Duodenal mucosa (tissue), 2 donors: ENCODE results near the gene CCT4.
A peak's percentile ranks its signal among the peaks of the same experiment; 100 is the strongest.
"Not testable (repeated sequence)": the region's sequence is repeated elsewhere in the genome, so short reads cannot be mapped to it uniquely, and the experiment has no call there.

Source experiments
- H3K27ac ChIP-seq: one replicate; pipeline ENCODE4 v1.7.0; 2013; ENCODE audit warnings: low read depth, low read length
- H3K27me3 ChIP-seq, 2 donors: one replicate each; pipeline ENCODE4 v1.7.0; 2013; ENCODE audit warnings: low read length in 2 of 2, control low read depth in 1 of 2; ENCODE audit not compliant: insufficient read depth in 2 of 2, control insufficient read depth in 1 of 2
- H3K36me3 ChIP-seq, 2 donors: one replicate each; pipeline ENCODE4 v1.7.0; 2013; ENCODE audit warnings: low read length in 2 of 2, control low read depth in 1 of 2; ENCODE audit not compliant: insufficient read depth in 2 of 2, control insufficient read depth in 1 of 2
- H3K4me1 ChIP-seq, 2 donors: one replicate each; pipeline ENCODE4 v1.7.0; 2013; ENCODE audit warnings: low read length in 2 of 2, control low read depth in 1 of 2; ENCODE audit not compliant: insufficient read depth in 2 of 2, control insufficient read depth in 1 of 2
- H3K4me3 ChIP-seq, 2 donors: one replicate each; pipeline ENCODE4 v1.7.0; 2013; ENCODE audit warnings: low read length in 2 of 2, low read depth in 1 of 2
- H3K9ac ChIP-seq, 2 donors: one replicate each; pipeline ENCODE4 v1.7.0; 2013; ENCODE audit warnings: low read length in 2 of 2, low read depth in 1 of 2
- H3K9me3 ChIP-seq, 2 donors: one replicate each; pipeline ENCODE4 v1.7.0; 2013; ENCODE audit warnings: low read length in 2 of 2, control low read depth in 1 of 2; ENCODE audit not compliant: control insufficient read depth in 1 of 2

CCT4 gene, protein sequence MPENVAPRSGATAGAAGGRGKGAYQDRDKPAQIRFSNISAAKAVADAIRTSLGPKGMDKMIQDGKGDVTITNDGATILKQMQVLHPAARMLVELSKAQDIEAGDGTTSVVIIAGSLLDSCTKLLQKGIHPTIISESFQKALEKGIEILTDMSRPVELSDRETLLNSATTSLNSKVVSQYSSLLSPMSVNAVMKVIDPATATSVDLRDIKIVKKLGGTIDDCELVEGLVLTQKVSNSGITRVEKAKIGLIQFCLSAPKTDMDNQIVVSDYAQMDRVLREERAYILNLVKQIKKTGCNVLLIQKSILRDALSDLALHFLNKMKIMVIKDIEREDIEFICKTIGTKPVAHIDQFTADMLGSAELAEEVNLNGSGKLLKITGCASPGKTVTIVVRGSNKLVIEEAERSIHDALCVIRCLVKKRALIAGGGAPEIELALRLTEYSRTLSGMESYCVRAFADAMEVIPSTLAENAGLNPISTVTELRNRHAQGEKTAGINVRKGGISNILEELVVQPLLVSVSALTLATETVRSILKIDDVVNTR

GRCh38 chr2:61888267-61889055 lies at the start of gene CCT4:
CCT4 (minus strand) TSS chr2:61888656; CDS start chr2:61888507, 149 bp downstream.
- Histone ChIP-seq H3K4me1 (peaks cover 8 to 18% of the 10 kb centered on the region in 2 donors), H3K4me3 (peak within 1 kb of the TSS; percentile 98 to 99), H3K36me3 (peaks cover 7 to 13% of the 10 kb centered on the region in 2 donors), H3K9me3 (no peaks in the 10 kb centered on the region), H3K27ac (peak within 1 kb of the TSS; percentile 98), H3K9ac (peak within 1 kb of the TSS; percentile 97 to 99), H3K27me3 (no peaks in the 10 kb centered on the region)

- no peaks in the 10 kb centered on the region for H3K27me3 ChIP-seq
- no peak overlapping the region for H3K27ac ChIP-seq
These were observed 49.4 kb upstream of the CCT4 start for GRCh38 chr2:61937886-61938285.

GRCh38 chr2:61937098-61937497 lies 48.6 kb upstream of the CCT4 start:
- Histone ChIP-seq H3K36me3 (no peaks in the 10 kb centered on the region), H3K27ac (no peak overlapping the region), H3K9ac (no peak overlapping the region), H3K27me3 (no peaks in the 10 kb centered on the region), H3K4me1 (no peaks in the 10 kb centered on the region), H3K9me3 (no peaks in the 10 kb centered on the region), H3K4me3 (no peak overlapping the region)

More at GRCh38 chr2:61937886-61938285, 49.4 kb upstream of the CCT4 start:
- no peak overlapping the region for H3K4me3 ChIP-seq
- H3K36me3 ChIP-seq: no peaks in the 10 kb centered on the region
- no peaks in the 10 kb centered on the region for H3K4me1 ChIP-seq
- H3K9me3 ChIP-seq: no peaks in the 10 kb centered on the region
- H3K9ac ChIP-seq: no peak overlapping the region

- no peaks in the 10 kb centered on the region for H3K9me3 ChIP-seq
- no peak overlapping the region for H3K27ac ChIP-seq
- H3K36me3 ChIP-seq: no peaks in the 10 kb centered on the region
- no peaks in the 10 kb centered on the region for H3K27me3 ChIP-seq
- no peaks in the 10 kb centered on the region for H3K4me1 ChIP-seq
- H3K4me3 ChIP-seq: peak overlapping the region in 1 of 2 donors; percentile 3
- no peak overlapping the region for H3K9ac ChIP-seq
These were observed 40.5 kb upstream of the CCT4 start for GRCh38 chr2:61928826-61929461.

- Histone ChIP-seq H3K27me3 (no peaks in the 10 kb centered on the region), H3K4me1 (no peaks in the 10 kb centered on the region), H3K9me3 (no peaks in the 10 kb centered on the region), H3K36me3 (no peaks in the 10 kb centered on the region), H3K4me3 (no peak overlapping the region), H3K9ac (no peak overlapping the region), H3K27ac (no peak overlapping the region)
These were observed 38.3 kb upstream of the CCT4 start for GRCh38 chr2:61926531-61927477.

DNA sequence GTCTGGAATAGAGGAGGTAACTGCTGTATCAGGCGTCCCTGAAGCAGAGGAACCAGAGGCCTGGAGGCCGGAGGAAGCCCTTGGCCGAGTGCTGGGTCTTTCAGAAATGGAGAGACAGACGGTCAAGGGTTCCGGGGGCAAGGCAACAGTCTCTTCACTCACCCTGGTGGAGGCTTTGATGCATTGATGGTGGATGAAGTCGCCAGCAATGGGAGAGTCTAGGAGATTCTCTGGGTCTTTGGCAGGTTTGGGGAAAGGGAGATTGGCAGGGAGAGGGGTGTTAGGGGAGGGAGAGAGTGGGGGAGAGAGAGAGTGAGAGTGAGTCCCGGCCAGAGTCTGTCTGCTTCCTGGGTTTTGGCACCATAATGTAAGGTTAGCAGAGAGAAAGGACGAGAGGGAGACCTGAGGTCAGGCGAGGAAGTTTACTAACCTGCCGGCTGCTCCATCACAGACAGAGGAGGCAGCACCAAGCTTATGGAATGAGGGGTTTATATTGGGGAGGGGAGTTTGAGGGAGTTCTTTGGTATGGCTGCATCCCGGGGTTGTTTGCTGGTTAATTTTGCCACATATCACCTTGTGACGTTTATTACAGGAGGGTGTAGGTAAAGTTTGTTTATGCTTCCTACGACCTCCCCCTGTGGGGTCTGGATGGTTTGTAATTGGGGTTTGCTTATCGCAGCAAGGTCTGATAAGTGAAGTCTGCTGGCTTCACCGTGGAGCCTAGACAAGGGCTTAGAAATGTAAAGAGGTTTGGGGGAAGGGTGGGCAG lies 36.6 kb upstream of the CCT4 start:
- H3K36me3 ChIP-seq: no peaks in the 10 kb centered on the region

DNA sequence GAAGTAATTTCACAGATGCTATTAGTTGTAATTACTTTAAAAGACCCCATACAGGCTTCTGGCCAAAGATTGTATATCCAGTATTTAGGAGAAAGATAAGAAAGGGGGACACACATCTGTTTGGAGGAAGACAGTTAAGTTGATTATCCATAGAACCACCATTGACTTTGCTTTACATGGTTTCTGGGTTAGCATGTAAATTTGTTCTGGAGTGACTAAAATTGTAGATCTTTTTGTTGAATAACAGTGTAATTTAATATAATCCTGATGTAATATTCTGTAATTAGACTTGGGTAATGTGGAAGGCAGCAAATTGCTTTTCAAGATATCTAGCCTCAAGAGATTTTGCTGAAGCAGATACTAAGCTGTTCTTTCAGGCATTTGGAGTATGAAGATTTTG lies 34.3 kb upstream of the CCT4 start:
- Histone ChIP-seq H3K27me3 (no peaks in the 10 kb centered on the region), H3K36me3 (no peaks in the 10 kb centered on the region), H3K9me3 (no peaks in the 10 kb centered on the region), H3K4me1 (no peaks in the 10 kb centered on the region), H3K4me3 (no peak overlapping the region), H3K27ac (no peak overlapping the region), H3K9ac (no peak overlapping the region)

More for the DNA sequence above, 36.6 kb upstream of the CCT4 start:
- Histone ChIP-seq H3K4me3 (no peak overlapping the region), H3K27ac (no peak overlapping the region), H3K4me1 (no peaks in the 10 kb centered on the region), H3K9ac (no peak overlapping the region), H3K27me3 (no peaks in the 10 kb centered on the region), H3K9me3 (no peaks in the 10 kb centered on the region)

GRCh38 chr2:61920548-61920947 lies 32.1 kb upstream of the CCT4 start:
- no peaks in the 10 kb centered on the region for H3K4me1 ChIP-seq
- H3K27me3 ChIP-seq: no peaks in the 10 kb centered on the region
- no peak overlapping the region for H3K9ac ChIP-seq
- H3K36me3 ChIP-seq: no peaks in the 10 kb centered on the region
- H3K4me3 ChIP-seq: no peak overlapping the region
- H3K9me3 ChIP-seq: no peaks in the 10 kb centered on the region
- no peak overlapping the region for H3K27ac ChIP-seq

DNA sequence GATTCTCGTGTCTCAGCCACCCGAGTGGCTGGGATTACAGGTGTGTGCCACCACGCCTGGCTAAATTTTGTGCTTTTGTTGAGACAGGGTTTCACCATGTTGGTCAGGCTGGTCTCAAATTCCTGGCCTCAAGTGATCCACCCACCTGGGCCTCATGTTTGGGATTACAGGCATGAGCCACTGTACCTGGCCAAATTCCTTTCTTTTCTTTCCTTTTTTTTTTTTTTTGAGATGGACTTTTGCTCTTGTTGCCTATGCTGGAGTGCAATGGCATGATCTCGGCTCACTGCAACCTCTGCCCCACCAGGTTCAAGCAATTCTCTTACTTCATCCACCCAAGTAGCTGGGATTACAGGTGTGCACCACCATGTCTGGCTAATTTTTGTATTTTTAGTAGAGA lies 26.3 kb upstream of the CCT4 start:
- not testable (repeated sequence) for H3K9me3 ChIP-seq, H3K4me3 ChIP-seq, H3K36me3 ChIP-seq

More for the DNA sequence above, 26.3 kb upstream of the CCT4 start:
- not testable (repeated sequence) for H3K27me3 ChIP-seq, H3K27ac ChIP-seq, H3K9ac ChIP-seq, H3K4me1 ChIP-seq
